Fibroblast of lung (primary cell): ENCODE data around the gene OR6N1.

Experiments used
- CTCF ChIP-seq, 2 donors: IDR thresholded peaks in 1 of 2; conservative IDR thresholded peaks in 1 of 2; 1 replicate in 1 of 2; 2 replicates in 1 of 2; pipeline ENCODE4 v1.5.1; 2011 to 2012; ENCODE audit warnings: low read length in 2 of 2, control low read depth in 1 of 2, inconsistent platforms in 1 of 2, low read depth in 1 of 2, mild to moderate bottlenecking in 1 of 2
- EZH2 ChIP-seq: IDR thresholded peaks from 2 replicates; pipeline ENCODE4 v1.5.1; 2012; ENCODE audit warnings: low read length, control low read depth, mild to moderate bottlenecking; ENCODE audit errors: missing control alignments

DNA sequence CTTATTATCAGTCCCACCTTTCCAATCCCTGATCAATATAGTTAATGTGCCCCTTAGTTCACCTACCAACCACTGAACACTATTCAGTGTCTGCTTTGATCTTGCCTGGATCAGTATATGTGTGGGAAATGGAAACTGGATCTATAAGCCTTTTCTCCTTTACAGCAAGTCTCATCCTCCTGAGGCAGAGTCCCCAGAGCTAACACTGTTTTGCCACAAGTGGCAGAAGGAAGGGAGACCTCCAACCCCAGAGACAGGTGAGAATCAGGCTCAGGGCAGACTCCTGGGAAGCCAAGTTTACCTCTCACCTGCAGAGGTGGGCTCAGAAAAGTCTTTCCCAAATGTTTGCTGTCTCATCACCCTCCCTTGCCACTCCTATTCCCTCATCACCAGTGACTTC, 9.1 kb upstream of the OR6N1 start, which contains the start of gene OR6N2:
- no peak for TF ChIP-seq CTCF (conservative IDR thresholded peaks at IDR 0.05 in 1 of 2, IDR thresholded peaks at IDR 0.05 in 1 of 2; ENCODE audit: low read depth in 1 of 2, low read length in 2 of 2)
- no peak for TF ChIP-seq EZH2
